Measurements from ENCODE around the gene TARDBP. TPM values are rescaled to one million over a fixed set of nuclear protein-coding genes. Genes with fewer than 3 reads are reported as not detected.

TARDBP gene
- total and polyA plus RNA-seq, 9 of the 15 experiments (the other 6 are each of a cell fraction or from before 2014, with no cell fraction given): 122 to 515 (median 243) TPM

GRCh38 chr1:11037740-11038182, 25.3 kb downstream of the TARDBP start:
- no peak overlapping the region for H3K4me2 ChIP-seq (ENCODE audit: insufficient read depth, low read length)
- H3K9me1 ChIP-seq (ENCODE audit: control insufficient read depth, insufficient read depth, low read length): no peaks in the 10 kb centered on the region
- BruUV-seq (replicated peaks): no TSS peak
- no peak overlapping the region for H3K9ac ChIP-seq (ENCODE audit: insufficient read depth in 1 of 2, low read depth in 2 of 2, low read length in 2 of 2)
- WGBS (ENCODE audit: insufficient coverage, low coverage, missing lambda C conversion rate): under 1% methylated on average over 8 of the region's 8 CpGs
- H3K27me3 ChIP-seq (ENCODE audit: control insufficient read depth in 2 of 2, insufficient read depth in 2 of 2, low read length in 2 of 2): peaks cover 8 to 20% of the 10 kb centered on the region in 2 experiments
- ChIA-PET POLR2A (interaction anchor here (0.6 to 2.0 kb wide), 15 partner anchors 8 to 704 kb away, joined by 3 to 6 read pairs (median 4); partner anchors contain the start of genes EXOSC10, FBXO6, MASP2 and TARDBP), CTCF (ENCODE audit: low intra/inter-chr PET ratio) (interaction anchor here (0.7 to 2.6 kb wide), 5 partner anchors 23 to 608 kb away, joined by 3 to 20 read pairs (median 6); no protein-coding TSS in a partner anchor)
- no peak overlapping the region for H3K4me3 ChIP-seq
- ATAC-seq (peak; percentile 98), FAIRE-seq (peak; percentile 100), DNase-seq (ENCODE audit: extremely low read depth in 1 of 4, low spot score in 3 of 4) (peak; percentile 83 to 91 (median 85))
- no peak overlapping the region; the same call in 1 of the 2 replicates for H2AFZ ChIP-seq (ENCODE audit: low read depth, low read length)
- in situ Hi-C loops (cut with MboI): no loop called here
- no peaks in the 10 kb centered on the region for H3K4me1 ChIP-seq (replicated peaks in 1 of 2; ENCODE audit: control insufficient read depth in 2 of 2, insufficient read depth in 2 of 2, low read length in 2 of 2)
- H3K79me2 ChIP-seq (ENCODE audit: control insufficient read depth, insufficient read depth, low read length): no peaks in the 10 kb centered on the region
- no peaks in the 10 kb centered on the region for H4K20me1 ChIP-seq (replicated peaks; ENCODE audit: control insufficient read depth, insufficient read depth, low read length)
- H3K9me3 ChIP-seq (replicated peaks; ENCODE audit: control insufficient read depth, insufficient read depth, low read depth, low read length): no peaks in the 10 kb centered on the region
- no peaks in the 10 kb centered on the region for H3K36me3 ChIP-seq (ENCODE audit: control insufficient read depth, insufficient read depth, low read length)
- intact Hi-C loops (cut with micrococcal nuclease): loop anchor here (1.0 to 10.0 kb wide), 5 partner anchors 195 to 687 kb away; no protein-coding TSS in a partner anchor
- H3K27ac ChIP-seq (ENCODE audit: extremely low read depth, low read depth, low read length): no peak overlapping the region
- TF ChIP-seq MCM2 (IDR thresholded peaks at IDR 0.05; ENCODE audit: low read depth) (no peak), GTF2F1 (IDR thresholded peaks at IDR 0.05; ENCODE audit: low read depth, low read length) (no peak), YY1 (IDR thresholded peaks at IDR 0.05; ENCODE audit: borderline replicate concordance in 1 of 3, control insufficient read depth in 1 of 3, extremely low read depth in 1 of 3, insufficient read depth in 3 of 3, insufficient read length in 1 of 3, insufficient replicate concordance in 2 of 3, low read depth in 1 of 3, low read length in 2 of 3) (peak in 1 of 3 experiments; percentile 28), ZNF184 (CRISPR knock-in tag; IDR thresholded peaks at IDR 0.05) (no peak), ZNF586 (CRISPR knock-in tag; conservative IDR thresholded peaks at IDR 0.05) (no peak), POLR3G (IDR thresholded peaks at IDR 0.05; ENCODE audit: extremely low read depth, insufficient read length, insufficient replicate concordance) (no peak), TBL1XR1 (IDR thresholded peaks at IDR 0.05; ENCODE audit: low read length in 2 of 2) (no peak), COPS2 (conservative IDR thresholded peaks at IDR 0.05) (no peak), ARID1B (IDR thresholded peaks at IDR 0.05) (no peak), SLC30A9 (CRISPR knock-in tag; IDR thresholded peaks at IDR 0.05) (no peak), SIRT6 (IDR thresholded peaks at IDR 0.05; ENCODE audit: low read depth, low read length) (no peak), HNRNPK (IDR thresholded peaks at IDR 0.05; ENCODE audit: low read depth, low read length, poor library complexity, severe bottlenecking) (no peak), SRSF7 (optimal IDR thresholded peaks at IDR 0.05; ENCODE audit: low read depth, low read length) (no peak), ETS2 (tag; IDR thresholded peaks at IDR 0.05; ENCODE audit: borderline replicate concordance, poor library complexity, severe bottlenecking) (no peak), ZFPM2 (CRISPR knock-in tag; IDR thresholded peaks at IDR 0.05) (no peak), EZH2 (IDR thresholded peaks at IDR 0.05; ENCODE audit: borderline replicate concordance, low read depth, low read length) (no peak), CC2D1A (IDR thresholded peaks at IDR 0.05) (peak; percentile 88), JUND (IDR thresholded peaks at IDR 0.05; ENCODE audit: borderline replicate concordance, low read depth, low read length) (0 out of 2 replicates have a peak, but pooled peaks have one; percentile 34), JUND (tag; IDR thresholded peaks at IDR 0.05; ENCODE audit: borderline replicate concordance, low read depth, low read length) (no peak; the same call in 2 of the 3 replicates), GMEB1 (CRISPR knock-in tag; IDR thresholded peaks at IDR 0.05) (no peak)

Measured in K562 (cell line).